Measurements from ENCODE around the gene RPH3AL.

Gene RPH3AL

GRCh38 chr17:296906-297690 lies 55.5 kb downstream of the RPH3AL start:
- DNase-seq, result no peak

DNA sequence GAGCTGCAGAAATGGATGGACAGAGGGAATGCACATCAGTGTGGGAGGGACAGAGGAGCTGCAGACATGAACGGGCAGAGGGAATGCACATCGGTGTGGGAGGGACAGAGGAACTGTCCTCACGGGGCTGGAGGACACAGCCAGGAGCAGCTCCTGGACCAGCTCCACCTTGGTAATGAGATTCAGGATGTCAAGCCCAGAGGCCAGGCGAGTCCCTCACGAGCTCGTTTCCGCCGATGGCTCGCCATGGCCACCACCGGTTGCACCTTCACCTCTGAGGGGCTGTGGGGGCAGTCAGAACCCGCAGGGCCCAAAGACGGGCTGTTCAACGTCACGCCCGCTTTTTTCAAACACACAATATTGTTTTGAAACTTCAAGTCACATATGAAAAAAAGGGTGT lies 56.2 kb downstream of the RPH3AL start:
- DNase-seq, result no peak

- no peak for DNase-seq
Observed at GRCh38 chr17:292531-293382, 59.9 kb downstream of the RPH3AL start.

- no peak for DNase-seq
Observed at GRCh38 chr17:292016-292415, 60.6 kb downstream of the RPH3AL start.

- DNase-seq, result no peak
Observed at GRCh38 chr17:291587-291986, 61.0 kb downstream of the RPH3AL start.

- DNase-seq, result no peak
Observed at GRCh38 chr17:290626-291025, 62.0 kb downstream of the RPH3AL start.

GRCh38 chr17:290121-290521 lies 62.5 kb downstream of the RPH3AL start:
- DNase-seq, result no peak

- DNase-seq, result no peak
Observed at GRCh38 chr17:289409-289808, 63.2 kb downstream of the RPH3AL start.

DNA sequence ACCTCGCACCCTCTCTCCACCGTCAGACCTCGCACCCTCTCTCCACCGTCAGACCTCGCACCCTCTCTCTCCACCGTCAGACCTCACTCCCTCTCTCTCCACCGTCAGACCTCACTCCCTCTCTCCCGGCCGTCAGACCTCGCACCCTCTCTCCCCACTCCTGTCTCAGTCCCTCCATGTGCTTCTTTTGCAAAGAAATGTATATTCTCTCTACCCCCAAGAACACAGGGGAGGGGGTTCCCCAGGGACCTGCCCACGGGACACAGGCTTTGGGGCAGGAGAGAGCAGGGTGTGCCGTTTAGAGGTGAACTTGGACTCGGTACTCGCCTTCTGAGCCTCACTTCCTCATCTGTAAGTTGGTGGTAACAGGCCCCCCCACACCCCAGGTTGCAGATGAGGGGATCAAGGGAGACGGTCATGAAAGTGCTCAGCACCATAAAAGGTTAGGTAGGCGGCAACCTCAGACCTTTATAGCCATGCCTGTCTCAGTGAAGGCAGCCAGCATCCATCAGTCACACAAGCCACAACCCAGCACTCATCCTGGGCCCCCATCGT lies 63.7 kb downstream of the RPH3AL start:
- no peak for DNase-seq

DNA sequence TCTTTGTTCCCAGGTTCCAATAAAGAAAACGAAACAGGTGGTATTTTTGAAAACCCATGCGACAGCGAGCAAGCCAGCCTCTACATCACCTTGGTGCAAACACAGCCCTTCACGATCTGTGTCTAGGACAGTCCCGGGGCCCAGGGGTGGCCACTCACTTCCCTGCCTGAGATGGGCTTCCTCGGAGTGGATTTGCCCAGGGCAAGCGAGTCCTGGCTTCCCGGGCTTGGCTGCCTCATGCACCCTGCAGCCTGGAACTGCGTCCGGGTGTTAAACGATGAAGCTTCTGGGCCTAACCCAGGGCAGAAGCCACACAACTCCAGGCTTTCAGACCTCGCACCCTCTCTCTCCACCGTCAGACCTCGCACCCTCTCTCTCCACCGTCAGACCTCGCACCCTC lies 66.0 kb downstream of the RPH3AL start:
- DNase-seq, result no peak

- no peak for DNase-seq
Observed at GRCh38 chr17:285751-286422, 66.7 kb downstream of the RPH3AL start.

GRCh38 chr17:284676-285355 lies 67.8 kb downstream of the RPH3AL start:
- DNase-seq, result no peak

- no peak for DNase-seq
Observed at GRCh38 chr17:283911-284675, 68.5 kb downstream of the RPH3AL start.

- no peak for DNase-seq
Observed at GRCh38 chr17:282912-283882, 69.4 kb downstream of the RPH3AL start.

GRCh38 chr17:282000-282911 lies 70.4 kb downstream of the RPH3AL start:
- no peak for DNase-seq

DNA sequence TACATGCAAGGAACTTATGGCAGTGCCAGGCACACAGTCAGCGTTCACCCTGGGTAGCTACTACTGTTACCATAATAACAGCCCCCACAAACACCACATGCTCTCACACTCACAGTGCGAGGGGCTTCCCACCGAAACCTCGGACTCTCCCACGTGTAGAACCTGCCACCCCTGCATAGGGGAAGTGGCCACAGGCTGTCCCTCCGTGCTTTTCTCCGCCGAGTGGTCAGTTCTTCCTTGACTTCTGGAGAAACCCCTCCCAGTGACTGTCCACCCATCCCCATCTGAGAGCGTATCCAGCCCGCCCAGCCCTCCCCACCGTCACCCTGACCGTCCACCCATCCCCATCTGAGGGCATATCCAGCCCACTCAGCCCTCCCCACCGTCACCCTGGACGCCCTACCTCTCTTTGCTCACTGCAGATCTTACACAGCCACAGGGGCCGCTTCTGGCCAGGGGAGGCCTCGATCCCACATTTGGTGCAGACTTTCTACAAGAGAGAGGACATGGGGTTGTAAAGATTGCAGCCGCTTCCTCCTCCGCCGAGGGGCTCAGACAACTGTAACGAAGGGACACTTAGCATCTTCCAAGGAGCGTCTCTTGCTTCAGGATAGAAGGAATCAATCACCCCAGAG lies 71.1 kb downstream of the RPH3AL start:
- no peak for DNase-seq

DNA sequence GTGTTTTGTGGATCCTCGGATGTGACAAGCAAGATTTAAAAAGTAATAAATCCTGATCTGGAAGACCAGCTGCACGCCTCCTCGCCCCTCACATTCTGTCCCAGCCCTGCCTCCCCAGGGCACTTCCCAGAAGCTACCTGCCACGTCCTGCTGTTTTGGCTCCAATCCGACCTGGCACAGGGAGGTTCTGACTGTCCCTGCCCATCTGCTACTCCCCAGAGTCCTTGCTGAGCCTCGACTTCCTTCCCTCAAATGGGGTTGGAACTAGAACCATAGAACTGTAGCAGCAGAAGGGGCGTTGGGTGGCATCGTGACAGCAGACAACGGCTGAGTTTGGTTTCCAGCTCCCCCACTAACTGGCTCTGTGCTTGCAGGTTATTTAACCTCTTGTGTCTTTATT lies 71.7 kb downstream of the RPH3AL start:
- no peak for DNase-seq

GRCh38 chr17:280216-280615 lies 72.4 kb downstream of the RPH3AL start:
- no peak for DNase-seq

DNA sequence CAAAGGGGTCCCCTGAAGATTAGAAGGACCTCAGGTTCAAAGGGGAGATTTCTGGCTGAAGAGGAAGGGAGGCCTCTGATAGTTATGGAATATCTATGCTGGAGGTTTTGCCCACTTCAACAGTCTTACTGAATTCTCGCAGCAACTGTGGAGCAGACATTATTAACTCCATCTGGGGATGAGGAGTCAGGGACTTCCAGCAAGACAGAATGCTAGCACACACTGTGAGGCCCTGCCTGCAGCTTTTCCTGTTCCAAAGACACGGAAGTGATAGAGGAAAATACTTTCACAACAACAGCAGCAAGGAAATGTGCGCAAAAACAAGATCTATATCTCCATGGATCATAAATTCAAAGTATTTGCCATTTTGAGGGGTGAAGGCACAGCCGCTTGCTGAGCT lies 72.8 kb downstream of the RPH3AL start:
- DNase-seq, result no peak

Measured in stimulated activated CD8-positive, alpha-beta memory T cell treated with anti-CD3 and anti-CD28 coated beads, Interleukin-4, amount 100 ng/mL, for 48 hours (primary cell).